NAMALWA (cell line): Measurements from ENCODE around the gene TBL3.
"Not testable (repeated sequence)": the region's sequence is repeated elsewhere in the genome, so short reads cannot be mapped to it uniquely, and the experiment has no call there.

Experiments
- DNase-seq: peaks from one replicate; pipeline ENCODE4 v3.0.0-alpha.2; 2015; ENCODE audit warnings: low spot score

Gene TBL3

DNA sequence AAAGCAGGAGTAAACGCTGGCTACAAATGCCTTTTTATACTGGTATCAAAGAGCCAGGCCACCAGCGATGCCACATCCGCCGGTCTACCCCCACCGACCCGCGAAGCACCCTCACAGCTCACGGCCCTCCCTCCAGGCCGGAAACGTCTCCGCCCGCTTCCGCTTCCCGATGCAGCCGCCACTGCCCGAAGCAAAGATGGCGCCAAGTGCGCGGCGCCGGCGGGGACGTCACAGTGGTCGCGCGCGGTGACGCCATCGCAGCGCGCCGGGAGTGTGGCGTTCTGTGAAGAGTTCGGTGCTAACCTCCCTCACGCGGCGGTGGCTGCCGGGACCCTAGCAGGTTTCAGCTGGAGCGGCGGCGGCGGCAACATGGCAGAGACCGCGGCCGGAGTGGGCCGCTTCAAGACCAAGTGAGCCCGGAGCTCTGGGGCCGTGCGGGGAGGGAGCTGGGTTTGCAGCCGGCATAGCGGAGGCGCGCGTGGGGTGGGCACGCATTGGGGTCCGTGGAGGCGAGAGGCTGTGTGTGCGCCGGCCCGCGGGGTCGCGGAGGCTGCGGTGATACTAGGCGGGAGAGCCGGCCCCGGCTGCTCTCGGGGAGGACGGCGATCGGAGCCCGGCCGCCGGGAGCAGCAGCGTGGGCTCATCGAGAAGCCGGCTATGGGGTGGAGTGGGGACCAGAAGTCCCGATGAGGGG, at the start of gene TBL3:
TBL3 (plus strand) TSS at position 258 of the 694 bp plus-strand sequence; CDS start at position 370, 112 bp downstream.
- peak; percentile 97 for DNase-seq

GRCh38 chr16:1922357-1922756, 49.5 kb upstream of the TBL3 start:
- no peak for DNase-seq

- DNase-seq, result no peak
Measured at GRCh38 chr16:1923299-1924034, 48.4 kb upstream of the TBL3 start.

- no peak for DNase-seq
Measured at GRCh38 chr16:1924095-1924494, 47.8 kb upstream of the TBL3 start.

- no peak for DNase-seq
Measured at GRCh38 chr16:1926271-1926670, 45.6 kb upstream of the TBL3 start.

DNA sequence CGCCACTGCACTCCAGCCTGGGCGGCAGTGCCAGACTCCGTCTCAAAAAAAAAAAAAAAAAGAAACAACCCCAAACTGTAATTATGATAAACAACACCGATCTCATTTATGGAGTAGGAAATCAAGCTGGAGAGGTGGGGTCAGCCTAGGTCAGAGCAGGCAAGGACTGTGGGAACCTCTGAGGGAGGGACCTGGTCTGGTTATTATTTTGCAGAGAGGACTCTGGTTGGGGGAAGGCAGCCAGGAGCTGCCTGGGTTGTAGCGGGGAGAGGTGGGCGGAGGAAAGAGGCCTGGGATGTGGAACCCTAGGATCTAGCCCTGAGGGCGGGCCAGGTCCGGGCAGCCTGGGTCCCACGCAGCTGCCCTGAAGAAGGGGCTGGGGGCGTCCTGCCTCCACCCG, 42.7 kb upstream of the TBL3 start:
- DNase-seq, result no peak

DNA sequence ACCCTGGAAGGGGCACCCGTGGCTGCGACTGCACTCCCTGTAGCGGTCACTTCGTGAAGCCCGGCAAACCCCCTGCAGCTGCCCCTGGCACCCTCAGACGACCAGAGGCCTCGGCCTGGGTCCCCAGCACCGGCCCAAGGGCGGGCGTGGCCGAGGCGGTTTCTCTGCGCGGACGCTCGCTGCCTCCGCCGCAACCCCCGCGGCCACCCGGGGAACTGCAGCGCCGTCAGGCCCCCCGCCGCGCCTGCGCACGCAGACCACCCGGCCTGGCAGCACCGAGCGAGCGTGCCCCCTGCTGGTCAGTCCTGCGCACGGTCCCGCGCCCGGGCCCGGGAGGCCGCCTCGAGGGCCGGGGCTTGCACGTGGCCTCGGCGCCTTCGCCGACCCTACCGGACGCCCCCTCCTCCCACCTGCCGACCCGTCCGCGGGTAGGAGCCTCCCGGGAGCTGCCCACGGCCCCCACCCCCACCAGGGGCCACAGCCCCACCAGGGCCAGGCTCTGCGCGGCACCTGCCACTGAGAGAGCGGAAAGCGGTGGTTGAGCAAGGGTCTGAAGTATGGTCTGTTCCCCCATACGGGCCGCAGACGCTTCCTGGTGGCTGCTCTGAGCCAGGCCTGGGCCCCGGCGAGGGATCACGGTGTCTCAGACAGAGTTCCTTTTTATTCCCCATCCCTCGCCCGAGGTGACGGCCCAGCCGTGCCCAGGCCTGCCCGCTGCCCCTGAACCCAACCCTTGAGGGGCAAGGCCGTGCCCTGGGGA, 42.1 kb upstream of the TBL3 start:
- peak; percentile 86 for DNase-seq

DNA sequence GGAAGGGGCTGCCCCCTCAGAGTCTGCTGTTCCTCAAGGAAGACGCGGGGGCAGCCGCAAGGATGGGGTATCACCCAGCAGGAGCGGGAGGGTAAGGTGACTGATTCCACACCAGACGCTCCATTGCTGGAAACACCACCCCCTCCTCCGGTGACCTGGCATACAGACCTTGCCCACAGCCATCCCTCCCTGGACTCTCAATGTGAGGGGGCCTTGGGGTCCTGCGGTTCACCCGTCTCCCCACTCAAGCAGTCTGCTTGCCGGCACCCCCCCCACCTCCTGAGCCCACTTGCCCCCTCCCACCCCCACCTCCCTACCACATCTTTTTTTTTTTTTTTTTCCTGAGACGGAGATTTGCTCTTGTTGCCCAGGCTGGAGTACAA, 41.5 kb upstream of the TBL3 start:
- DNase-seq, result no peak

DNA sequence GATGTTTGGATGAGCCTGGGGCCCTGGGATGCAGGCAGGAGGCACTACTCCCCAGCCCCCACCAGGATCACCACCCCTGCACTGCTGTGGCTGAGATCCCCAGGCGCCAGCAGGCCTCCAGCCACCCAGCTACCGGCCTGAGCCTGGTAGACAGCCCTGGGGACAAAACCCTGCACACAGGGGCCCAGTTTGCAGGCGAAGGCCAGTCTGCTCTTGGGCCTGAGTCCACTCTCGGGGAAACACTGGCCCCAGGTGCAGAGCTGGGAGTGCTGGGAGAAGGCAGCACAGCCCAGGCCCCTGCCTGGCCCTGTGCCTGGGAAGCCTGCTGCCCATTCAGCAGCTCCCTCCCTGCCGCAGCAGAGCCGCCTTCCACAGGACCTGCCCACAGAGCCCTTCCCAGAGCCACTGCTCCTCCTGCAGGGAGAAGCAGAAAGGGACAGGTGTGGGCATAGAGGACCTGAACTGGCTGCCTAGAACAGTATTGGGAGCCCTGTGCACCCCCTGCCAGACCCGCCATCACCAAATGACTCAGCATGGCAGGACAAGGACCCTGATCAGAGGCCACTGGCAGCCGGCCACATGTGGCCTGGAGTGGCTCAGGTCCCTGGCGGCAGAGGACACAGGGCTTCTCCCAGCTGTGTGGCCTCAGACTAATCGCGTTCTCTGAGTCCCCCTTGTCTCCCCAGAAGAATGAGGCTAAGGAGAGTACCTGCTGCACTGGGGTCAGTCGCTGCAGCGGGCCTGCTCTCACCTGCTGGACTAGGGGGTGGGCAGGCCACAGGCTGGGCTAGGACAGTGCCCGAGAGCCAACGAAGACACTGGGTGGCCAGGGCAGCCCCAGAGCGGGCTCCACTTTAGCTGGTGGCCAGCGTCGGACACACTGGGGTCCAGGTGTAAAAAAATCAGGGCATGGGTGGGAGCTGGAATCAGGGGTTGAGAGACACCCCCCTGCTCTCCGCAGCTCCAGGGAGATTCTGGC, 39.5 kb upstream of the TBL3 start:
- no peak for DNase-seq

GRCh38 chr16:1933097-1933661, 38.7 kb upstream of the TBL3 start:
- no peak for DNase-seq

GRCh38 chr16:1936945-1937479, 34.8 kb upstream of the TBL3 start:
- no peak for DNase-seq

GRCh38 chr16:1938316-1938715, 33.5 kb upstream of the TBL3 start:
- no peak for DNase-seq

DNA sequence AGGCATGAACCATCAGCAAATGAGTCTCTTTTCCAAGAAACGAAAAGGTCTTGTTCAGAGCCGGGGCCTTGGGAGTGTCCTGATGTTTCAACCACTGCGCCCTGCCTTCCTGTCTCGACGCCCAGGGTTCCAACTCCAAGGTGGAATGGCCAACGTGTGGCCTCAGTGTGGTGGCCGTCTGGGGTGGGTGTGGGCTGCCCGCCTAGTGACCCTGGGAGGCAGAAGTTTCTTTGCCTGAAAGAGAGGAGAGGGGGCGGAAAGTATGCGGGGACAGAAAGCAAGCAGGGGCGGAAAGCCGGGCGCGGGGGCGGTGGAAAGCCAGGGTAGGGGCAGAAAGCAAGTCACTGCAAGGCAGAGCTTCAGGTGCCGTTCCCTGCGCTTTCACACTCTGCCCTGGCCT, 32.9 kb upstream of the TBL3 start:
- DNase-seq, result no peak

DNA sequence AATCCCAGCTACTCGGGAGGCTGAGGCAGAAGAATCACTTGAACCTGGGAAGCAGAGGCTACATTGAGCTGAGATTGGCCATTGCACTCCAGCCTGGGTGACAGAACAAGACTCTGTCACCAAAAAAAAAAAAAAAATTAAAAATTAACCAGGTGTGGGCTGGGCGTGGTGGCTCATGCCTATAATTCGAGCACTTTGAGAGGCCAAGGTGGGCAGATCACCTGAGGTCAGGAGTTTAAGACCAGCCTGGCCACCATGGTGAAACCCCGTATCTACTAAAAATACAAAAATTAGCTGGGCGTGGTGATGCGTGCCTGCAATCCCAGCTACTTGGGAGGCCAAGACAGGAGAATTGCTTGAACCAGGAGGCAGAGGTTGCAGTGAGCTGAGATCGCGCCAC, 32.0 kb upstream of the TBL3 start:
- not testable (repeated sequence) for DNase-seq

- no peak for DNase-seq
Measured at GRCh38 chr16:1940273-1941161, 31.3 kb upstream of the TBL3 start.

GRCh38 chr16:1941162-1942046, 30.4 kb upstream of the TBL3 start:
- no peak for DNase-seq

DNA sequence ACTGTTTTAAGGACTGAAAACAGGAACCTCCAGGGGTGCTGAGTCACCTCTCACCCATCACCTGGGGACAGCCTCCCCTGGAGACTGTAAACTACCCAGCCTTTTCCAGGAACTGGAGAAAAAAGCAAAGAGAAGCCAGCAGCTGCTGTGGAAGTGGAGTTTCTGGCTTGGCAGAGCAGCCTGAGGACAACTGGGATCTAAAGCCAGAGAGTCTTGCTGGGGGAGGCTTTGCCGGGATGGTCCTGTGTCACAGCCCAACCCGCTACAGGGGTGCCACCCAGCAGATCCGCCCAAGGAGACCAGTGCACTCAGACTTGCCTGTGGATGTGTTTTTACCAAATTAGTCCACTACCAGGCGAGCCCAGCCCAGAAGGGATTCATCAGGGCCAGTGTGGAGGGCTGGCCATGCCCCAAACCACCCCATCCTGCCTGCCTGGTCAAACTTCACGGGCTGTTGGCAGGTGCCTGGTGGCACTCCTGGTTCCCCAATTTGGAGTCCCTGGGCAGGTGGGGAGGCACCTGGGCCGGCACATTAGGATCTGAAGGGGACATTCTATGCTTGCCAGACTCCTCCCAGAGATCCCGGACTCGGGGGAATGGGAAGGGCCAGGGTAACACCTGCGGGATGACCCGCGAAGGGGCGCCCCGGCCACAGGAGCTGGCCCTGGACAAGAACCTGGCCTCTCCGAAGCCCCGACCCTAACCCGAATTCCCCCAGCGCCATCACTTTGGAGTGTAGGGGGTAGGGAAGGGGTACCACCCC, 29.6 kb upstream of the TBL3 start:
- no peak for DNase-seq
